RKO (cell line): ENCODE data around the gene RECQL5.
A peak's percentile ranks its signal among the peaks of the same experiment; 100 is the strongest.
"Not testable (repeated sequence)": the region's sequence is repeated elsewhere in the genome, so short reads cannot be mapped to it uniquely, and the experiment has no call there.

Experiments used
- DNase-seq: peaks from one replicate; pipeline ENCODE4 v3.0.0-alpha.2; 2016; ENCODE audit warnings: low spot score

RECQL5 gene

GRCh38 chr17:75616521-75617122, 50.3 kb downstream of the RECQL5 start:
- no peak for DNase-seq

- no peak for DNase-seq
These were observed 51.7 kb downstream of the RECQL5 start for GRCh38 chr17:75615301-75615700.

GRCh38 chr17:75614556-75615270, 52.2 kb downstream of the RECQL5 start:
- DNase-seq, result no peak

GRCh38 chr17:75614006-75614405, 52.9 kb downstream of the RECQL5 start:
- no peak for DNase-seq

- DNase-seq, result no peak
These were observed 53.9 kb downstream of the RECQL5 start for GRCh38 chr17:75612906-75613626.

GRCh38 chr17:75611851-75612429, 55.0 kb downstream of the RECQL5 start:
- DNase-seq, result no peak

GRCh38 chr17:75610103-75610984, 56.6 kb downstream of the RECQL5 start:
- DNase-seq, result no peak

- no peak for DNase-seq
These were observed 59.9 kb downstream of the RECQL5 start for GRCh38 chr17:75607086-75607485.

GRCh38 chr17:75605790-75606189, 61.2 kb downstream of the RECQL5 start:
- no peak for DNase-seq

GRCh38 chr17:75604034-75604695, 62.8 kb downstream of the RECQL5 start:
- no peak for DNase-seq

GRCh38 chr17:75603123-75603522, 63.8 kb downstream of the RECQL5 start:
- no peak for DNase-seq

GRCh38 chr17:75602644-75603043, 64.3 kb downstream of the RECQL5 start:
- DNase-seq, result no peak

- peak; percentile 43 for DNase-seq
These were observed 65.6 kb downstream of the RECQL5 start for GRCh38 chr17:75601057-75601987.

- DNase-seq, result no peak
These were observed 70.5 kb downstream of the RECQL5 start for GRCh38 chr17:75596320-75597087.

GRCh38 chr17:75595920-75596313, 71.0 kb downstream of the RECQL5 start:
- DNase-seq, result no peak

GRCh38 chr17:75595284-75595919, 71.6 kb downstream of the RECQL5 start:
- DNase-seq, result no peak

- DNase-seq, result no peak
These were observed 72.3 kb downstream of the RECQL5 start for GRCh38 chr17:75594499-75595283.

- DNase-seq, result not testable (repeated sequence)
These were observed 73.5 kb downstream of the RECQL5 start for GRCh38 chr17:75593430-75593829.
